GM12878 (cell line): ENCODE data around the gene TMEM131L. TPM values are rescaled to one million over a fixed set of nuclear protein-coding genes. Genes with fewer than 3 reads are reported as not detected.

ENCODE experiments used
- BCL11A ChIP-seq: IDR thresholded peaks from 2 replicates; pipeline ENCODE4 v1.6.1; 2011; ENCODE audit warnings: low read depth, low read length
- BMI1 ChIP-seq: fragments of 450-650 bp; IDR thresholded peaks from 2 replicates; pipeline ENCODE4 v1.6.1; 2016; ENCODE audit warnings: mild to moderate bottlenecking, moderate library complexity, borderline replicate concordance
- CEBPB ChIP-seq, 2 experiments: fragments of 150-350 bp in 1 of 2; IDR thresholded peaks; 2 replicates each; pipeline ENCODE4 v1.6.1; 2012 to 2014; ENCODE audit warnings: low read depth in 2 of 2, low read length in 2 of 2, borderline replicate concordance in 1 of 2, inconsistent platforms in 1 of 2
- CHD4 ChIP-seq: fragments of 200-600 bp; sonication (generic); IDR thresholded peaks from 2 replicates; pipeline ENCODE4 v1.6.1; 2016; ENCODE audit warnings: mild to moderate bottlenecking
- CREM ChIP-seq: IDR thresholded peaks from 2 replicates; pipeline ENCODE4 v1.6.1; 2014; ENCODE audit warnings: antibody characterized with exemption, low read depth
- GABPA ChIP-seq: IDR thresholded peaks from 2 replicates; pipeline ENCODE4 v1.6.1; 2014; ENCODE audit warnings: antibody characterized with exemption, low read depth, mild to moderate bottlenecking, inconsistent platforms
- HDAC2 ChIP-seq: fragments of 200-600 bp; sonication (generic); IDR thresholded peaks from 2 replicates; pipeline ENCODE4 v1.6.1; 2017
- IKZF2 ChIP-seq, 2 experiments: fragments of 450-650 bp; IDR thresholded peaks; 2 replicates each; pipeline ENCODE4 v1.6.1; 2017; ENCODE audit warnings: mild to moderate bottlenecking in 2 of 2, moderate library complexity in 2 of 2
- MTA3 ChIP-seq: IDR thresholded peaks from 2 replicates; pipeline ENCODE4 v1.6.1; 2012; ENCODE audit warnings: low read length, inconsistent platforms, borderline replicate concordance
- MYB ChIP-seq: fragments of 150-350 bp; IDR thresholded peaks from 2 replicates; pipeline ENCODE4 v1.6.1; 2014; ENCODE audit warnings: mild to moderate bottlenecking, low read depth, low read length, borderline replicate concordance
- NFXL1 ChIP-seq: fragments of 450-650 bp; IDR thresholded peaks from 2 replicates; pipeline ENCODE4 v1.6.1; 2017; ENCODE audit warnings: antibody characterized with exemption, mild to moderate bottlenecking, borderline replicate concordance
- RAD21 ChIP-seq: IDR thresholded peaks from 2 replicates; pipeline ENCODE4 v1.6.1; 2011; ENCODE audit warnings: mild to moderate bottlenecking, low read depth, low read length, moderate library complexity; ENCODE audit not compliant: insufficient read depth
- RAD51 ChIP-seq: fragments of 450-650 bp; IDR thresholded peaks from 2 replicates; pipeline ENCODE4 v1.6.1; 2016; ENCODE audit warnings: moderate library complexity, mild to moderate bottlenecking, inconsistent platforms
- SIN3A ChIP-seq: IDR thresholded peaks from 2 replicates; pipeline ENCODE4 v1.6.1; 2012; ENCODE audit warnings: low read depth, low read length, improper control_type of control experiment
- STAT1 ChIP-seq: fragments of 450-650 bp; conservative IDR thresholded peaks from 2 replicates; pipeline ENCODE4 v1.6.1; 2014; ENCODE audit warnings: antibody characterized with exemption, mild to moderate bottlenecking
- polyA plus RNA-seq, 11 experiments: library from polyadenylated mRNA; depleted of rRNA in 4 of 11; unstranded in 6 of 11; stranded (reverse) in 5 of 11; fragments of >200 nt; fragmentation: Nextera tagmentation in 4 of 11; fragmentation: Illumina TruSeq in 1 of 11; extraction: Ambion mirVana in 4 of 11; extraction: Trizol in 1 of 11; gene quantifications; 1 replicate in 1 of 11; 2 replicates in 10 of 11; pipeline versions ENCODE4 v1.2.1 to v1.2.3, GENCODE V29; 2011 to 2016; ENCODE audit warnings: inconsistent platforms in 2 of 11, missing spikeins in 2 of 11, low read depth in 1 of 11
- total RNA-seq, 4 experiments: library from RNA; depleted of rRNA in 3 of 4; stranded (reverse); fragments of >200 nt in 3 of 4; fragmentation: Illumina TruSeq in 1 of 4; extraction: Trizol in 1 of 4; gene quantifications; 2 replicates each; pipeline versions ENCODE4 v1.2.1 to v1.2.3, GENCODE V29; 2013 to 2021
- TF ChIP-seq, protein P1 (sequence below): IDR thresholded peaks from 2 replicates; pipeline ENCODE4 v1.6.1; 2012; ENCODE audit warnings: low read depth, low read length, improper control_type of control experiment
- TF ChIP-seq, protein P2 (sequence below): fragments of 450-650 bp; IDR thresholded peaks from 2 replicates; pipeline ENCODE4 v1.6.1; 2018; ENCODE audit warnings: borderline replicate concordance, mild to moderate bottlenecking; ENCODE audit not compliant: partially characterized antibody
- TF ChIP-seq, protein P3 (sequence below): fragments of 450-650 bp; IDR thresholded peaks from 2 replicates; pipeline ENCODE4 v1.6.1; 2017; ENCODE audit warnings: antibody characterized with exemption, mild to moderate bottlenecking, moderate library complexity
- TF ChIP-seq, protein P4 (sequence below): fragments of 450-650 bp; formaldehyde crosslinking; IDR thresholded peaks from 2 replicates; pipeline ENCODE4 v1.5.0; 2022; ENCODE audit warnings: mild to moderate bottlenecking, missing genetic modification characterization

TMEM131L gene
- total and polyA plus RNA-seq, 10 of the 15 experiments (the other 5 are each of a cell fraction or from before 2014, with no cell fraction given) = 8.5 to 101 (median 74.4) TPM

DNA sequence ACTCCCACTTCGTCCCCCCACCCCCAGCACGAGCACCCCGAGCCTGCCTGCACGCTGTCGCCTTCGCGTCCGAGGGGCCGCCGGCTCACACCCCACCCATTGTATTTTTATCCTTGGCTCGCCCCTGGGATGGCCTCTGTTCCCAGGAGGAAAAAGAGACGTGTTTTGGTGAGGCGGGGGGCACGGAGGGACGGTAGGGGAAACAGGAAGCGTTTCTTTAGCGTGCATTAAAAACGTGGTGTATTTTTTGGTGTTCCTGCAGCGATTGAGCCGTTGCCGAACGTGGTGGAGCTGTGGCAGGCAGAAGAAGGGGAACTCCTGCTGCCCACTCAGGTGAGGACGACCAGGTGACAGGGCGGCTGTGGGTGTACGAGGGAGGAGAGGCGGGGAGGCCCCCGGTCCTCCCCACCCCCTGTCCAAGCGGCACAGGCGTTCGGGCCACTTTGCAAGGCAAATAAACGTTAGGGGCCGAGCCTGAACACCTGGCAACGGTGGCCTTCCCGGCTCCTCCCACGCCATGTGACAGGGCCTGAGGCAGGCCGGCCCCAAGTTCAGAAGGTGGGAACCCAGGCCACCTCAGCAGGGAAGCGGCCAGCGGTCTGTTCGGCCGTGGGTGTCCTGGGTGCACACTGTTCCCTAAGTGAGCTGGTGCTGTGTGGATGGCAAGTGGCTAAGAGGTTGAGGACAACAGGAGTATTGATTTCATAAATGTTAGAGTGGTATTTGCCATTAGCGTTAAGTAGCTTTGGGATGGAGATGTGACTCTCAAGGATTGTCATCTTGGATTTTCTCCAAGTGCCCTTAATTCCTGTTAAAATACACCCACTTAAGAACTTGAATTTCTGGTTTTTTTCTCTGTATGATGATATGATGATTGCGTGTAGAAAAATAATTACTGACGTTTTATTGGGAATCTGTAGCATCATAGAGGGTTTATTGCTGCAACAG, 1.1 kb downstream of the TMEM131L start (continued):
- peak; percentile 78; the same call in 1 of the 2 replicates for TF ChIP-seq CREM
- TF ChIP-seq BMI1 = no peak
- TF ChIP-seq, protein P1, sequence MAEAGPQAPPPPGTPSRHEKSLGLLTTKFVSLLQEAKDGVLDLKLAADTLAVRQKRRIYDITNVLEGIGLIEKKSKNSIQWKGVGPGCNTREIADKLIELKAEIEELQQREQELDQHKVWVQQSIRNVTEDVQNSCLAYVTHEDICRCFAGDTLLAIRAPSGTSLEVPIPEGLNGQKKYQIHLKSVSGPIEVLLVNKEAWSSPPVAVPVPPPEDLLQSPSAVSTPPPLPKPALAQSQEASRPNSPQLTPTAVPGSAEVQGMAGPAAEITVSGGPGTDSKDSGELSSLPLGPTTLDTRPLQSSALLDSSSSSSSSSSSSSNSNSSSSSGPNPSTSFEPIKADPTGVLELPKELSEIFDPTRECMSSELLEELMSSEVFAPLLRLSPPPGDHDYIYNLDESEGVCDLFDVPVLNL = no peak
- peak in 1 of 2 experiments; percentile 60; a peak in 2 of 4 replicates for TF ChIP-seq IKZF2 (IDR thresholded peaks at IDR 0.05)
- TF ChIP-seq MYB = no peak
- peak; percentile 49; the same call in 1 of the 2 replicates for TF ChIP-seq MTA3
- TF ChIP-seq NFXL1 = no peak
- TF ChIP-seq, protein P2, sequence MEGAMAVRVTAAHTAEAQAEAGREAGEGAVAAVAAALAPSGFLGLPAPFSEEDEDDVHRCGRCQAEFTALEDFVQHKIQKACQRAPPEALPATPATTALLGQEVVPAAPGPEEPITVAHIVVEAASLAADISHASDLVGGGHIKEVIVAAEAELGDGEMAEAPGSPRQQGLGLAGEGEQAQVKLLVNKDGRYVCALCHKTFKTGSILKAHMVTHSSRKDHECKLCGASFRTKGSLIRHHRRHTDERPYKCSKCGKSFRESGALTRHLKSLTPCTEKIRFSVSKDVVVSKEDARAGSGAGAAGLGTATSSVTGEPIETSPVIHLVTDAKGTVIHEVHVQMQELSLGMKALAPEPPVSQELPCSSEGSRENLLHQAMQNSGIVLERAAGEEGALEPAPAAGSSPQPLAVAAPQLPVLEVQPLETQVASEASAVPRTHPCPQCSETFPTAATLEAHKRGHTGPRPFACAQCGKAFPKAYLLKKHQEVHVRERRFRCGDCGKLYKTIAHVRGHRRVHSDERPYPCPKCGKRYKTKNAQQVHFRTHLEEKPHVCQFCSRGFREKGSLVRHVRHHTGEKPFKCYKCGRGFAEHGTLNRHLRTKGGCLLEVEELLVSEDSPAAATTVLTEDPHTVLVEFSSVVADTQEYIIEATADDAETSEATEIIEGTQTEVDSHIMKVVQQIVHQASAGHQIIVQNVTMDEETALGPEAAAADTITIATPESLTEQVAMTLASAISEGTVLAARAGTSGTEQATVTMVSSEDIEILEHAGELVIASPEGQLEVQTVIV = no peak
- TF ChIP-seq HDAC2 = no peak
- no peak for TF ChIP-seq CEBPB (IDR thresholded peaks at IDR 0.05; ENCODE audit: borderline replicate concordance in 1 of 2, low read depth in 2 of 2, low read length in 2 of 2)
- TF ChIP-seq, protein P3, sequence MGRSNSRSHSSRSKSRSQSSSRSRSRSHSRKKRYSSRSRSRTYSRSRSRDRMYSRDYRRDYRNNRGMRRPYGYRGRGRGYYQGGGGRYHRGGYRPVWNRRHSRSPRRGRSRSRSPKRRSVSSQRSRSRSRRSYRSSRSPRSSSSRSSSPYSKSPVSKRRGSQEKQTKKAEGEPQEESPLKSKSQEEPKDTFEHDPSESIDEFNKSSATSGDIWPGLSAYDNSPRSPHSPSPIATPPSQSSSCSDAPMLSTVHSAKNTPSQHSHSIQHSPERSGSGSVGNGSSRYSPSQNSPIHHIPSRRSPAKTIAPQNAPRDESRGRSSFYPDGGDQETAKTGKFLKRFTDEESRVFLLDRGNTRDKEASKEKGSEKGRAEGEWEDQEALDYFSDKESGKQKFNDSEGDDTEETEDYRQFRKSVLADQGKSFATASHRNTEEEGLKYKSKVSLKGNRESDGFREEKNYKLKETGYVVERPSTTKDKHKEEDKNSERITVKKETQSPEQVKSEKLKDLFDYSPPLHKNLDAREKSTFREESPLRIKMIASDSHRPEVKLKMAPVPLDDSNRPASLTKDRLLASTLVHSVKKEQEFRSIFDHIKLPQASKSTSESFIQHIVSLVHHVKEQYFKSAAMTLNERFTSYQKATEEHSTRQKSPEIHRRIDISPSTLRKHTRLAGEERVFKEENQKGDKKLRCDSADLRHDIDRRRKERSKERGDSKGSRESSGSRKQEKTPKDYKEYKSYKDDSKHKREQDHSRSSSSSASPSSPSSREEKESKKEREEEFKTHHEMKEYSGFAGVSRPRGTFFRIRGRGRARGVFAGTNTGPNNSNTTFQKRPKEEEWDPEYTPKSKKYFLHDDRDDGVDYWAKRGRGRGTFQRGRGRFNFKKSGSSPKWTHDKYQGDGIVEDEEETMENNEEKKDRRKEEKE = no peak
- no peak for TF ChIP-seq GABPA
- TF ChIP-seq CHD4 = no peak
- no peak for TF ChIP-seq STAT1
- TF ChIP-seq RAD51 = peak; percentile 88; the same call in 1 of the 2 replicates
- TF ChIP-seq BCL11A = 0 out of 2 replicates have a peak, but pooled peaks have one; percentile 18
- TF ChIP-seq, protein P4, sequence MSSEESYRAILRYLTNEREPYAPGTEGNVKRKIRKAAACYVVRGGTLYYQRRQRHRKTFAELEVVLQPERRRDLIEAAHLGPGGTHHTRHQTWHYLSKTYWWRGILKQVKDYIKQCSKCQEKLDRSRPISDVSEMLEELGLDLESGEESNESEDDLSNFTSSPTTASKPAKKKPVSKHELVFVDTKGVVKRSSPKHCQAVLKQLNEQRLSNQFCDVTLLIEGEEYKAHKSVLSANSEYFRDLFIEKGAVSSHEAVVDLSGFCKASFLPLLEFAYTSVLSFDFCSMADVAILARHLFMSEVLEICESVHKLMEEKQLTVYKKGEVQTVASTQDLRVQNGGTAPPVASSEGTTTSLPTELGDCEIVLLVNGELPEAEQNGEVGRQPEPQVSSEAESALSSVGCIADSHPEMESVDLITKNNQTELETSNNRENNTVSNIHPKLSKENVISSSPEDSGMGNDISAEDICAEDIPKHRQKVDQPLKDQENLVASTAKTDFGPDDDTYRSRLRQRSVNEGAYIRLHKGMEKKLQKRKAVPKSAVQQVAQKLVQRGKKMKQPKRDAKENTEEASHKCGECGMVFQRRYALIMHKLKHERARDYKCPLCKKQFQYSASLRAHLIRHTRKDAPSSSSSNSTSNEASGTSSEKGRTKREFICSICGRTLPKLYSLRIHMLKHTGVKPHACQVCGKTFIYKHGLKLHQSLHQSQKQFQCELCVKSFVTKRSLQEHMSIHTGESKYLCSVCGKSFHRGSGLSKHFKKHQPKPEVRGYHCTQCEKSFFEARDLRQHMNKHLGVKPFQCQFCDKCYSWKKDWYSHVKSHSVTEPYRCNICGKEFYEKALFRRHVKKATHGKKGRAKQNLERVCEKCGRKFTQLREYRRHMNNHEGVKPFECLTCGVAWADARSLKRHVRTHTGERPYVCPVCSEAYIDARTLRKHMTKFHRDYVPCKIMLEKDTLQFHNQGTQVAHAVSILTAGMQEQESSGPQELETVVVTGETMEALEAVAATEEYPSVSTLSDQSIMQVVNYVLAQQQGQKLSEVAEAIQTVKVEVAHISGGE (CRISPR knock-in tag) = no peak
- TF ChIP-seq SIN3A = peak; percentile 65; the same call in 1 of the 2 replicates
- no peak for TF ChIP-seq RAD21
